ENCODE results near the gene MEIG1.
"Not testable (repeated sequence)": the region's sequence is repeated elsewhere in the genome, so short reads cannot be mapped to it uniquely, and the experiment has no call there.

MEIG1 gene

GRCh38 chr10:14959221-14960057 lies at the start of gene MEIG1:
TSS of gene MEIG1 (plus strand) at chr10:14959388. CDS start at chr10:14966469, 7,081 bp downstream.
- H3K4me3 ChIP-seq, result peak within 1 kb of the TSS; percentile 55 to 91 (median 63)
- H3K27ac ChIP-seq, result peak within 1 kb of the TSS; percentile 50 to 96 (median 92)

GRCh38 chr10:14910953-14911352 lies 48.2 kb upstream of the MEIG1 start:
- no peak overlapping the region for H3K4me3 ChIP-seq
- H3K27ac ChIP-seq, result no peak overlapping the region

GRCh38 chr10:14911801-14912200 lies 47.4 kb upstream of the MEIG1 start:
- Histone ChIP-seq H3K4me3 (no peak overlapping the region), H3K27ac (no peak overlapping the region)

- H3K4me3 ChIP-seq, result no peak overlapping the region
- H3K27ac ChIP-seq, result no peak overlapping the region
These were observed 42.6 kb upstream of the MEIG1 start for GRCh38 chr10:14916600-14916999.

- H3K4me3 ChIP-seq, result no peak overlapping the region
- H3K27ac ChIP-seq, result no peak overlapping the region
These were observed 41.4 kb upstream of the MEIG1 start for GRCh38 chr10:14917827-14918226.

- H3K27ac ChIP-seq, result no peak overlapping the region
- no peak overlapping the region for H3K4me3 ChIP-seq
These were observed 40.2 kb upstream of the MEIG1 start for GRCh38 chr10:14918964-14919363.

- no peak overlapping the region for H3K4me3 ChIP-seq
- no peak overlapping the region for H3K27ac ChIP-seq
These were observed 35.2 kb upstream of the MEIG1 start for GRCh38 chr10:14924013-14924412.

GRCh38 chr10:14925268-14925667 lies 33.9 kb upstream of the MEIG1 start:
- H3K4me3 ChIP-seq, result no peak overlapping the region
- no peak overlapping the region for H3K27ac ChIP-seq

- H3K4me3 ChIP-seq, result no peak overlapping the region
- no peak overlapping the region for H3K27ac ChIP-seq
These were observed 33.1 kb upstream of the MEIG1 start for GRCh38 chr10:14926061-14926470.

- Histone ChIP-seq H3K4me3 (no peak overlapping the region), H3K27ac (no peak overlapping the region)
These were observed 32.3 kb upstream of the MEIG1 start for GRCh38 chr10:14926722-14927416.

- Histone ChIP-seq H3K27ac (no peak overlapping the region), H3K4me3 (no peak overlapping the region)
These were observed 28.6 kb upstream of the MEIG1 start for GRCh38 chr10:14930610-14931009.

- Histone ChIP-seq H3K27ac (no peak overlapping the region), H3K4me3 (no peak overlapping the region)
These were observed 22.6 kb upstream of the MEIG1 start for GRCh38 chr10:14936584-14936983.

- not testable (repeated sequence) for H3K4me3 ChIP-seq, H3K27ac ChIP-seq
These were observed 20.2 kb upstream of the MEIG1 start for GRCh38 chr10:14938971-14939370.

- H3K27ac ChIP-seq, result peak overlapping the region in 2 of 21 experiments; percentile 21 to 34
These were observed 16.8 kb upstream of the MEIG1 start for GRCh38 chr10:14942147-14942949.

GRCh38 chr10:14942950-14943338 lies 16.2 kb upstream of the MEIG1 start:
- H3K27ac ChIP-seq, result peak overlapping the region in 1 of 21 experiments; percentile 21
- not testable (repeated sequence) for H3K4me3 ChIP-seq

More at GRCh38 chr10:14942147-14942949, 16.8 kb upstream of the MEIG1 start:
- not testable (repeated sequence) for H3K4me3 ChIP-seq

- no peak overlapping the region for H3K4me3 ChIP-seq
- peak overlapping the region in 1 of 21 experiments; percentile 25 for H3K27ac ChIP-seq
These were observed 14.1 kb upstream of the MEIG1 start for GRCh38 chr10:14945108-14945507.

- no peak overlapping the region for H3K4me3 ChIP-seq
- H3K27ac ChIP-seq, result no peak overlapping the region
These were observed 11.9 kb upstream of the MEIG1 start for GRCh38 chr10:14947268-14947667.

GRCh38 chr10:14949291-14949690 lies 9.9 kb upstream of the MEIG1 start:
- no peak overlapping the region for H3K27ac ChIP-seq
- no peak overlapping the region for H3K4me3 ChIP-seq

- peak overlapping the region in 20 of 21 experiments; percentile 82 to 97 (median 91) for H3K27ac ChIP-seq
- peak overlapping the region; percentile 48 to 82 (median 62) for H3K4me3 ChIP-seq
These were observed 6.3 kb upstream of the MEIG1 start for GRCh38 chr10:14952851-14953423.
